WTC11 (cell line): ENCODE results near the gene ABCA13. TPM values are rescaled to one million over a fixed set of nuclear protein-coding genes. Genes with fewer than 3 reads are reported as not detected.

Experiments used
- ATAC-seq: fragments of 200-7000 bp; cut with Tn5 transposase; 2 replicates; pipeline ENCODE4 v1.10.0; 2021; ENCODE audit warnings: mild to moderate bottlenecking, moderate library complexity
- CTCF ChIA-PET: fragments of 300-600 bp; sonication (Branson Sonifier 250); formaldehyde crosslinking; loops from one replicate; lab custom pipeline; 2021; ENCODE audit warnings: antibody characterized with exemption; lab: Charles Lee
- POLR2A ChIA-PET: fragments of 350-600 bp; sonication (Branson Sonifier 250); formaldehyde crosslinking; loops from one replicate; lab custom pipeline; 2021; ENCODE audit warnings: antibody characterized with exemption; lab: Charles Lee
- DNase-seq: peaks from one replicate; pipeline ENCODE4 v3.0.0; 2021; ENCODE audit warnings: low spot score
- H3K27ac Mint-ChIP-seq: 2 replicates; pipeline ENCODE4 v1.8.0; 2021; ENCODE audit warnings: mixed read lengths
- H3K27me3 Mint-ChIP-seq: 2 replicates; pipeline ENCODE4 v1.8.0; 2021; ENCODE audit warnings: low read depth, mild to moderate bottlenecking, moderate library complexity, mixed read lengths
- H3K36me3 Mint-ChIP-seq: 2 replicates; pipeline ENCODE4 v1.8.0; 2021; ENCODE audit warnings: mixed read lengths
- H3K4me1 Mint-ChIP-seq: 2 replicates; pipeline ENCODE4 v1.8.0; 2022; ENCODE audit warnings: mixed read lengths
- H3K4me3 Mint-ChIP-seq: 2 replicates; pipeline ENCODE4 v1.8.0; 2021; ENCODE audit warnings: mild to moderate bottlenecking, moderate library complexity, mixed read lengths
- H3K9me3 Mint-ChIP-seq: 2 replicates; pipeline ENCODE4 v1.8.0; 2021; ENCODE audit warnings: mixed read lengths
- AFF4 ChIP-seq: sonication (generic); formaldehyde crosslinking; IDR thresholded peaks from 2 replicates; pipeline ENCODE4 v1.8.1; 2023; ENCODE audit warnings: mild to moderate bottlenecking, missing genetic modification reagents, borderline replicate concordance
- ATF6 ChIP-seq: sonication (generic); formaldehyde crosslinking; IDR thresholded peaks from 2 replicates; pipeline ENCODE4 v1.8.1; 2023; ENCODE audit warnings: mild to moderate bottlenecking, missing genetic modification reagents
- CREB1 ChIP-seq: sonication (generic); formaldehyde crosslinking; IDR thresholded peaks from 2 replicates; pipeline ENCODE4 v1.8.0; 2023; ENCODE audit warnings: mild to moderate bottlenecking, missing genetic modification reagents
- E2F4 ChIP-seq: sonication (generic); formaldehyde crosslinking; IDR thresholded peaks from 2 replicates; pipeline ENCODE4 v1.8.1; 2022; ENCODE audit warnings: low read depth, mild to moderate bottlenecking, moderate library complexity, missing genetic modification reagents, borderline replicate concordance
- ESRRA ChIP-seq: sonication (generic); formaldehyde crosslinking; IDR thresholded peaks from 2 replicates; pipeline ENCODE4 v1.8.1; 2022; ENCODE audit warnings: mild to moderate bottlenecking, missing genetic modification reagents, borderline replicate concordance
- GRHL2 ChIP-seq: fragments of 250-450 bp; sonication (Bioruptor Pico); IDR thresholded peaks from 2 replicates; pipeline ENCODE4 v1.8.0; 2022; ENCODE audit warnings: mild to moderate bottlenecking, moderate library complexity; ENCODE audit not compliant: insufficient replicate concordance, severe bottlenecking
- IRF1 ChIP-seq: sonication (generic); formaldehyde crosslinking; IDR thresholded peaks from 2 replicates; pipeline ENCODE4 v1.8.0; 2023; ENCODE audit warnings: missing genetic modification reagents
- MAX ChIP-seq: sonication (generic); formaldehyde crosslinking; IDR thresholded peaks from 2 replicates; pipeline ENCODE4 v1.8.0; 2022; ENCODE audit warnings: mild to moderate bottlenecking, missing genetic modification reagents
- MXD4 ChIP-seq: fragments of 250-450 bp; sonication (Bioruptor Pico); IDR thresholded peaks from 2 replicates; pipeline ENCODE4 v1.8.0; 2021; ENCODE audit warnings: mild to moderate bottlenecking, moderate library complexity, borderline replicate concordance
- MYBL2 ChIP-seq: sonication (generic); formaldehyde crosslinking; IDR thresholded peaks from 2 replicates; pipeline ENCODE4 v1.8.1; 2023; ENCODE audit warnings: mild to moderate bottlenecking, moderate library complexity, missing genetic modification reagents
- PRRX2 ChIP-seq: fragments of 250-450 bp; sonication (Bioruptor Pico); IDR thresholded peaks from 2 replicates; pipeline ENCODE4 v1.8.0; 2021; ENCODE audit warnings: mild to moderate bottlenecking
- STAT6 ChIP-seq: sonication (generic); formaldehyde crosslinking; conservative IDR thresholded peaks from 2 replicates; pipeline ENCODE4 v1.8.1; 2023; ENCODE audit warnings: mild to moderate bottlenecking, low read depth, missing genetic modification reagents, moderate library complexity
- TCF7 ChIP-seq: sonication (generic); formaldehyde crosslinking; IDR thresholded peaks from 2 replicates; pipeline ENCODE4 v1.8.0; 2022; ENCODE audit warnings: mild to moderate bottlenecking, low read depth, missing genetic modification reagents, moderate library complexity
- TEAD4 ChIP-seq: sonication (generic); formaldehyde crosslinking; IDR thresholded peaks from 2 replicates; pipeline ENCODE4 v1.8.0; 2022; ENCODE audit warnings: mild to moderate bottlenecking, missing genetic modification reagents
- ZNF232 ChIP-seq: sonication (generic); formaldehyde crosslinking; IDR thresholded peaks from 2 replicates; pipeline ENCODE4 v1.8.0; 2022; ENCODE audit warnings: mild to moderate bottlenecking, missing genetic modification reagents
- ZNF263 ChIP-seq: sonication (generic); formaldehyde crosslinking; IDR thresholded peaks from 2 replicates; pipeline ENCODE4 v1.8.1; 2022; ENCODE audit warnings: low read depth, mild to moderate bottlenecking, moderate library complexity, missing genetic modification reagents
- ZNF423 ChIP-seq: fragments of 250-450 bp; sonication (Bioruptor Pico); IDR thresholded peaks from 2 replicates; pipeline ENCODE4 v2.1.2; 2022; ENCODE audit warnings: mild to moderate bottlenecking, moderate library complexity
- total RNA-seq: library from RNA; stranded (reverse); gene quantifications from 3 replicates; pipeline ENCODE4 v1.2.3, GENCODE V29; 2021
- TF ChIP-seq, protein P1 (sequence below): fragments of 250-450 bp; sonication (Bioruptor Pico); IDR thresholded peaks from 2 replicates; pipeline ENCODE4 v1.9.0; 2021; ENCODE audit warnings: moderate library complexity, mild to moderate bottlenecking, inconsistent platforms, borderline replicate concordance
- TF ChIP-seq, protein P2 (sequence below): sonication (generic); formaldehyde crosslinking; IDR thresholded peaks from 2 replicates; pipeline ENCODE4 v1.8.1; 2022; ENCODE audit warnings: missing genetic modification reagents, borderline replicate concordance

The ABCA13 gene
- total RNA-seq, 1 experiment from 2014 or later, result 0.04 TPM

- no peak for TF ChIP-seq MYBL2 (CRISPR knock-in tag)
- no peak for TF ChIP-seq ZNF263 (CRISPR knock-in tag)
- no peak for TF ChIP-seq ESRRA (CRISPR knock-in tag)
- TF ChIP-seq GRHL2 (CRISPR knock-in tag), result no peak
Observed at GRCh38 chr7:48182718-48183369, 11.6 kb downstream of the ABCA13 start (continued).

DNA sequence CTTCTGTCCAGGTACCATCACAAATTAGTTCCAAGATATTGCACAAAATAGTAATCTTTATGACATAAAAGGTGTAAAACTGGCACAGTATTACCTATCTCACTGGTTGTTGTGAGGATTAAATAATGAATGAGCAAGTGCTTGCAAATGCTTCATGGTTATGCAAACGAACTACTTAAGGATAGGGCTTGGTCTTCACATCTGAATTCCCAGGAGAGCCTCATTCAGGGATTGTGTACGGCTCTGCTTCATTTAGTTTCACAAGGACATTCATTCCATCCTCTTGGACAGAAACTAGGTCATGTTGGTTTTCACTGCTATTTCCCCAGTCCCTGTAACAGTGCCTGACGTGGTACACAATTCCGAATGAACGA, 12.1 kb downstream of the ABCA13 start:
- CTCF ChIA-PET, result no interaction called here
- peak; percentile 67 for ATAC-seq
- POLR2A ChIA-PET, result no interaction called here
- Mint-ChIP-seq H3K4me1 (peaks cover 30% of the 10 kb centered on the region), H3K27me3 (peaks cover 6% of the 10 kb centered on the region), H3K36me3 (peaks cover 12% of the 10 kb centered on the region), H3K4me3 (no peak overlapping the region), H3K27ac (0 out of 2 replicates have a peak overlapping the region, but pooled peaks have one; percentile 32), H3K9me3 (peaks cover 29% of the 10 kb centered on the region)
- TF ChIP-seq ATF6 (CRISPR knock-in tag) (no peak), CREB1 (CRISPR knock-in tag) (no peak), PRRX2 (CRISPR knock-in tag) (no peak), IRF1 (CRISPR knock-in tag) (no peak), MXD4 (CRISPR knock-in tag) (no peak), STAT6 (CRISPR knock-in tag) (no peak), TCF7 (CRISPR knock-in tag) (no peak), E2F4 (CRISPR knock-in tag) (no peak), TEAD4 (CRISPR knock-in tag) (no peak), MAX (CRISPR knock-in tag) (no peak), ZNF232 (CRISPR knock-in tag) (no peak), ZNF423 (no peak), AFF4 (CRISPR knock-in tag) (no peak)
- TF ChIP-seq, protein P1, sequence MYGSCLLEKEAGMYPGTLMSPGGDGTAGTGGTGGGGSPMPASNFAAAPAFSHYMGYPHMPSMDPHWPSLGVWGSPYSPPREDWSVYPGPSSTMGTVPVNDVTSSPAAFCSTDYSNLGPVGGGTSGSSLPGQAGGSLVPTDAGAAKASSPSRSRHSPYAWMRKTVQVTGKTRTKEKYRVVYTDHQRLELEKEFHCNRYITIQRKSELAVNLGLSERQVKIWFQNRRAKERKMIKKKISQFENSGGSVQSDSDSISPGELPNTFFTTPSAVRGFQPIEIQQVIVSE (CRISPR knock-in tag), result no peak
- TF ChIP-seq, protein P2, sequence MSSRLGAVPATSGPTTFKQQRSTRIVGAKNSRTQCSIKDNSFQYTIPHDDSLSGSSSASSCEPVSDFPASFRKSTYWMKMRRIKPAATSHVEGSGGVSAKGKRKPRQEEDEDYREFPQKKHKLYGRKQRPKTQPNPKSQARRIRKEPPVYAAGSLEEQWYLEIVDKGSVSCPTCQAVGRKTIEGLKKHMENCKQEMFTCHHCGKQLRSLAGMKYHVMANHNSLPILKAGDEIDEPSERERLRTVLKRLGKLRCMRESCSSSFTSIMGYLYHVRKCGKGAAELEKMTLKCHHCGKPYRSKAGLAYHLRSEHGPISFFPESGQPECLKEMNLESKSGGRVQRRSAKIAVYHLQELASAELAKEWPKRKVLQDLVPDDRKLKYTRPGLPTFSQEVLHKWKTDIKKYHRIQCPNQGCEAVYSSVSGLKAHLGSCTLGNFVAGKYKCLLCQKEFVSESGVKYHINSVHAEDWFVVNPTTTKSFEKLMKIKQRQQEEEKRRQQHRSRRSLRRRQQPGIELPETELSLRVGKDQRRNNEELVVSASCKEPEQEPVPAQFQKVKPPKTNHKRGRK (CRISPR knock-in tag), result no peak
- DNase-seq, result no peak
